Subcutaneous abdominal adipose tissue (tissue), 5 donors: ENCODE measurements around the gene DET1.
A peak's percentile ranks its signal among the peaks of the same experiment; 100 is the strongest.
"Not testable (repeated sequence)": the region's sequence is repeated elsewhere in the genome, so short reads cannot be mapped to it uniquely, and the experiment has no call there.

Experiments
- H3K27ac ChIP-seq: one replicate; pipeline ENCODE4 v1.7.0; 2013; ENCODE audit warnings: low read depth, mild to moderate bottlenecking, inconsistent platforms, low read length, moderate library complexity
- H3K27me3 ChIP-seq, 5 donors: one replicate each; pipeline ENCODE4 v1.7.0; 2013; ENCODE audit warnings: low read length in 5 of 5, inconsistent platforms in 1 of 5; ENCODE audit not compliant: control insufficient read depth in 5 of 5, insufficient read depth in 4 of 5
- H3K36me3 ChIP-seq, 5 donors: one replicate each; pipeline ENCODE4 v1.7.0; 2013; ENCODE audit warnings: low read length in 5 of 5; ENCODE audit not compliant: control insufficient read depth in 5 of 5, insufficient read depth in 5 of 5
- H3K4me1 ChIP-seq, 5 donors: one replicate each; pipeline ENCODE4 v1.7.0; 2013; ENCODE audit warnings: low read length in 5 of 5, mild to moderate bottlenecking in 3 of 5, moderate library complexity in 1 of 5; ENCODE audit not compliant: control insufficient read depth in 5 of 5, insufficient read depth in 5 of 5
- H3K4me3 ChIP-seq, 5 donors: one replicate each; pipeline ENCODE4 v1.7.0; 2013; ENCODE audit warnings: low read length in 5 of 5, low read depth in 1 of 5
- H3K9ac ChIP-seq, 5 donors: one replicate each; pipeline ENCODE4 v1.7.0; 2013; ENCODE audit warnings: low read length in 5 of 5, mild to moderate bottlenecking in 4 of 5, moderate library complexity in 3 of 5
- H3K9me3 ChIP-seq, 5 donors: one replicate each; pipeline ENCODE4 v1.7.0; 2013; ENCODE audit warnings: low read length in 5 of 5; ENCODE audit not compliant: control insufficient read depth in 5 of 5
- donor health status: healthy.
- donor health status: healthy.
- donor health status: healthy.
- donor health status: healthy.
- donor health status: healthy.

The DET1 gene

GRCh38 chr15:88473661-88474293 is 72.7 kb downstream of the DET1 start:
- H3K36me3 ChIP-seq: peaks cover 3 to 62% (median 51%) of the 10 kb centered on the region in 5 donors
- not testable (repeated sequence) for H3K9me3 ChIP-seq, H3K27ac ChIP-seq, H3K4me3 ChIP-seq, H3K9ac ChIP-seq, H3K27me3 ChIP-seq
- peaks cover 0 to 10% (median 7%) of the 10 kb centered on the region in 5 donors for H3K4me1 ChIP-seq

GRCh38 chr15:88472225-88472624 is 74.3 kb downstream of the DET1 start:
- H3K4me1 ChIP-seq: peaks cover 0 to 21% (median 16%) of the 10 kb centered on the region in 5 donors
- H3K9ac ChIP-seq: no peak overlapping the region
- peaks cover 3 to 48% (median 38%) of the 10 kb centered on the region in 5 donors for H3K36me3 ChIP-seq

GRCh38 chr15:88470625-88471372 is 75.7 kb downstream of the DET1 start:
- peaks cover under 1 to 34% (median 29%) of the 10 kb centered on the region in 5 donors for H3K36me3 ChIP-seq

More at GRCh38 chr15:88472225-88472624, 74.3 kb downstream of the DET1 start:
- no peaks in the 10 kb centered on the region for H3K27me3 ChIP-seq
- H3K27ac ChIP-seq: no peak overlapping the region
- H3K4me3 ChIP-seq: no peak overlapping the region
- H3K9me3 ChIP-seq: no peaks in the 10 kb centered on the region

GRCh38 chr15:88469321-88469720 is 77.2 kb downstream of the DET1 start:
- Histone ChIP-seq H3K9me3 (no peaks in the 10 kb centered on the region), H3K9ac (no peak overlapping the region), H3K27me3 (no peaks in the 10 kb centered on the region), H3K4me1 (peaks cover 0 to 29% (median 27%) of the 10 kb centered on the region in 5 donors), H3K36me3 (peaks cover 0 to 31% (median 24%) of the 10 kb centered on the region in 5 donors), H3K4me3 (no peak overlapping the region), H3K27ac (no peak overlapping the region)

More at GRCh38 chr15:88470625-88471372, 75.7 kb downstream of the DET1 start:
- Histone ChIP-seq H3K9ac (no peak overlapping the region), H3K27ac (no peak overlapping the region), H3K27me3 (no peaks in the 10 kb centered on the region), H3K9me3 (no peaks in the 10 kb centered on the region), H3K4me1 (peaks cover 0 to 27% (median 21%) of the 10 kb centered on the region in 5 donors), H3K4me3 (no peak overlapping the region)

- H3K4me3 ChIP-seq: peak overlapping the region in 4 of 5 donors; percentile 74 to 99 (median 98)
- H3K27me3 ChIP-seq, H3K9me3 ChIP-seq, H3K27ac ChIP-seq: not testable (repeated sequence)
- peak overlapping the region in 3 of 5 donors; percentile 83 to 95 (median 94) for H3K9ac ChIP-seq
- peaks cover 0 to 29% (median 27%) of the 10 kb centered on the region in 5 donors for H3K4me1 ChIP-seq
- H3K36me3 ChIP-seq: peaks cover under 1 to 35% (median 29%) of the 10 kb centered on the region in 5 donors
These were observed 77.8 kb downstream of the DET1 start for GRCh38 chr15:88468721-88469120.

DNA sequence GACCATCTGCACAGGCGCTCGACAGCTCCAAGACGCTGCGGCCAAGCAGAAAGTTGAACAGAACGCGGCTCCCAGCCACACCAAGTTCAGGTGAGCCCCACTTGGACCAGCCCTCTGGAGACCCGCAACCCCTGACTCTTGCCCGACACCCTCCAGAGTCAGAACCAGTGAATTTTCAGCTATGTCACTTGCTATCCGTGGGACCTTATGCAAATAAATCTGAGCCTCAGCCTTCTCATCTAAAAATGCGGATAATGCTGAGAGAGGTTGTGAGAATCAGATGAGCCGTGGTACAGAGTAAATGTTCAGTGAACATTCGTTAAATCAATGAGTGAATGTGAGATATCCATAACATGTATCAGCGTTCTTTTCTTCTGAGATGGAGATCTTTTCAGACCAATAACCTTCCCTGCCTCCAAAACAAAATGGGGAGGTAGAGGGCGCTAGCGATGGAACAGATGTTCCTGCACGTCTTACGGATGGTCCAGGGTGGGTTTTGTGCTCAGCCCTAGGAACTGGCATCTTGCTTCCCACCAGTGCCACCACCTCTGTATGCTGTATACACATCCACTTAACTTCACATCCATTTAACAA is 78.4 kb downstream of the DET1 start:
- Histone ChIP-seq H3K9me3 (no peaks in the 10 kb centered on the region), H3K9ac (peak overlapping the region; percentile 83 to 95 (median 89)), H3K4me1 (peaks cover 0 to 29% (median 27%) of the 10 kb centered on the region in 5 donors), H3K27ac (peak overlapping the region; percentile 99), H3K36me3 (peaks cover 8 to 35% (median 29%) of the 10 kb centered on the region in 5 donors), H3K27me3 (no peaks in the 10 kb centered on the region), H3K4me3 (peak overlapping the region; percentile 74 to 99 (median 97))

DNA sequence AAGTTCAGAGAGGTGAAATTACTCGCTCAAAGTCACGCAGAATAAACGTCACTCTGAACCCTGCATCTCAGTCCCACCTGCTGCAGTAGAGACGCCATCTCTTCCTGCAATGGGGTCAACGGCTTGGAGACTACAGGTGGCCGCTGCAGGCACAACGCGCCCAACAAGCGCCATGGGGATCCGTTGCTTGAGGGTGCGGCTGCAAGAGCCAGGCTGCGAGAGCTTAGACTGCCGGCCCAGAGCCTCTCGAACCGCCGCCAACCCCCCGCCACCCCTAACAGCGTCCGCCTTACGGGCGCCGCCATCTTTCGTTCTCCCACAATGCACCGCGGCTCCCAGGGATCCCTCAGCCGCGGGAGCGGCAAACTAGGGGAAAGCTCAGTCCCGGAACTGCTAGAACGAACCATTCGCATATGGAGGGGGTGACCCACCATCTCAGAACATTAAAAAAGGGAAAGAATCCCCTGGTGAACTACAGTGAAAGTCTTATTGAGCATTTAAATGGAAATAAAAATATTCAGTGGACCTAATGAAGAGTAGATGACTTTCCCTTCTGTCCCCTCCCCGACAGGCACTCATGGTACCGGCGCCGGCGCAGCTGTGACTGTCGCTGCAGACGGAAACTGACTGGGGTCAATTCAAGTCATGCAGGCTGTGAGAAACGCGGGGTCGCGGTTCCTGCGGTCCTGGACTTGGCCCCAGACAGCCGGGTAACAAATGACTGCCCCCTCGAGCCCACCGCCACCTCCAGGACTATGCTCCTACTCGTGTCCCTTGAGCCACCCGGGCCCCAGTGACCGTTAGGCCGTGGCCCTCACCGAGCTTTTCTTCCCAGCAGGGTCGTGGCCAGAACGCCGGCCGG is 79.2 kb downstream of the DET1 start, which contains the start of the genes MRPL46 and MRPS11:
MRPL46 (minus strand) TSS at position 316 of the 862 bp plus-strand sequence; CDS start at position 305, 11 bp downstream.
MRPS11 (plus strand) TSS at position 636 of the 862 bp plus-strand sequence; CDS start at position 646, 10 bp downstream.
- peaks cover 0 to 29% (median 27%) of the 10 kb centered on the region in 5 donors for H3K4me1 ChIP-seq
- H3K9ac ChIP-seq: peak within 1 kb of the TSS; percentile 83 to 95 (median 89)
- H3K4me3 ChIP-seq: peak within 1 kb of the TSS; percentile 74 to 99 (median 97)
- H3K27ac ChIP-seq: peak within 1 kb of the TSS; percentile 99
- no peaks in the 10 kb centered on the region for H3K27me3 ChIP-seq
- no peaks in the 10 kb centered on the region for H3K9me3 ChIP-seq
- H3K36me3 ChIP-seq: peaks cover 14 to 34% (median 29%) of the 10 kb centered on the region in 5 donors

DNA sequence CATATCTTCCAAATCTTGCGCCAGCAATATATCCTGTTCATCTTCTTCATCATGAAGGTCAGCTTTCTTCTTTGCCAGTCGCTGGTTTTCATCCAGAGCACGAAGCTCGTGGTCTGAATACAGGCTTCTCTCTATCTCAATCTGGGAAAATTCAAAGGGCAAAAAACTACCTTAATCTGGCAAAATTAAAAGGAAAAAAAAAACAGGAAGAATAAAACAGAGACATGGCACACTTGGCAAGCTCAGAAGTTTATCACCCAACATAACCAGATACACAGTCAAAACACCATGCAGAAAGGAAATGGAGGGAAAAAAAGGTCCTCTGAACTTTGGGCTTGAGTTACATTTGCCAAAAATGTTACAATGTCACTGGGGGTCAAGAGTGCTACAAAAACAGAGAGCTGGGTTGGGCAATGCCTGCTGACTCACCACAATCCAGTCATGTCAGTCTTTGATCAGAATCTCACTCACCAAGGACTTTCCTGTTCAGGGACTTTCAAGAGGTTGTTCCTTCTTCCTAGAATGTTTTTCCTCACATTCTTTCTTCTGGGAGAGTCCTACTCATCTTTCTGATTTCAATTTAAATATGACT is 80.8 kb downstream of the DET1 start:
- peaks cover 26 to 43% (median 37%) of the 10 kb centered on the region in 5 donors for H3K36me3 ChIP-seq
- peaks cover 0 to 29% (median 27%) of the 10 kb centered on the region in 5 donors for H3K4me1 ChIP-seq
- H3K9me3 ChIP-seq: no peaks in the 10 kb centered on the region
- no peak overlapping the region for H3K9ac ChIP-seq
- peak overlapping the region; percentile 99 for H3K27ac ChIP-seq
- H3K4me3 ChIP-seq: no peak overlapping the region
- no peaks in the 10 kb centered on the region for H3K27me3 ChIP-seq
